GM23338 (cell line): ENCODE results near the gene ROS1. TPM values are rescaled to one million over a fixed set of nuclear protein-coding genes. Genes with fewer than 3 reads are reported as not detected.

Experiments used
- ATAC-seq: fragments of 200-7000 bp; cut with Tn5 transposase; 3 replicates; pipeline ENCODE4 v1.9.1; 2020
- DNase-seq: peaks from one replicate; pipeline ENCODE4 v3.0.0-alpha.2; 2015; ENCODE audit warnings: low spot score
- H2AFZ ChIP-seq: fragments of 200-600 bp; sonication (generic); 2 replicates; pipeline ENCODE4 v1.8.0; 2016; ENCODE audit warnings: antibody characterized with exemption, mild to moderate bottlenecking, moderate library complexity
- H3F3A ChIP-seq: fragments of 200-600 bp; sonication (generic); replicated peaks from 2 replicates; pipeline ENCODE4 v1.8.0; 2017; ENCODE audit warnings: antibody characterized with exemption, mixed run types, low read depth
- H3K27ac ChIP-seq: fragments of 200-600 bp; sonication (generic); 2 replicates; pipeline ENCODE4 v1.6.1; 2016; ENCODE audit warnings: low read depth
- H3K27me3 ChIP-seq: fragments of 200-600 bp; sonication (generic); 2 replicates; pipeline ENCODE4 v1.8.0; 2016; ENCODE audit warnings: mild to moderate bottlenecking, mixed run types, moderate library complexity; ENCODE audit not compliant: insufficient read depth
- H3K36me3 ChIP-seq: fragments of 200-600 bp; sonication (generic); 2 replicates; pipeline ENCODE4 v1.8.0; 2016; ENCODE audit warnings: mild to moderate bottlenecking; ENCODE audit not compliant: insufficient read depth
- H3K4me1 ChIP-seq: fragments of 200-600 bp; sonication (generic); 2 replicates; pipeline ENCODE4 v1.8.0; 2016; ENCODE audit warnings: mild to moderate bottlenecking, moderate library complexity; ENCODE audit not compliant: insufficient read depth
- H3K4me2 ChIP-seq: fragments of 200-600 bp; sonication (generic); 2 replicates; pipeline ENCODE4 v1.7.1; 2017; ENCODE audit warnings: mixed run types
- H3K4me3 ChIP-seq: fragments of 200-600 bp; sonication (generic); 2 replicates; pipeline ENCODE4 v1.6.1; 2016; ENCODE audit warnings: mixed run types
- H3K79me2 ChIP-seq: fragments of 200-600 bp; sonication (generic); replicated peaks from 2 replicates; pipeline ENCODE4 v1.8.0; 2017; ENCODE audit warnings: mild to moderate bottlenecking; ENCODE audit not compliant: insufficient read depth
- H3K9me2 ChIP-seq: fragments of 200-600 bp; sonication (generic); 2 replicates; pipeline ENCODE4 v1.8.0; 2017; ENCODE audit not compliant: insufficient read depth
- H4K20me1 ChIP-seq: fragments of 200-600 bp; sonication (generic); replicated peaks from 2 replicates; pipeline ENCODE4 v1.8.0; 2017; ENCODE audit warnings: mild to moderate bottlenecking; ENCODE audit not compliant: insufficient read depth
- H3K27ac Mint-ChIP-seq: 2 replicates; pipeline ENCODE4 v1.8.0; 2020; ENCODE audit warnings: inconsistent platforms, mild to moderate bottlenecking, moderate library complexity, mixed read lengths
- H3K27me3 Mint-ChIP-seq: 3 replicates; pipeline ENCODE4 v1.8.0; 2022; ENCODE audit warnings: low read depth, mild to moderate bottlenecking, moderate library complexity, mixed read lengths, inconsistent platforms; ENCODE audit not compliant: insufficient read depth, poor library complexity
- H3K36me3 Mint-ChIP-seq: 3 replicates; pipeline ENCODE4 v1.8.0; 2021; ENCODE audit warnings: low read depth, mild to moderate bottlenecking, inconsistent platforms, moderate library complexity, mixed read lengths
- H3K4me1 Mint-ChIP-seq: 3 replicates; pipeline ENCODE4 v1.8.0; 2020; ENCODE audit warnings: mild to moderate bottlenecking, inconsistent platforms, mixed read lengths
- H3K4me3 Mint-ChIP-seq: 3 replicates; pipeline ENCODE4 v1.8.0; 2021; ENCODE audit warnings: moderate library complexity, mild to moderate bottlenecking, inconsistent platforms, mixed read lengths
- H3K9me3 Mint-ChIP-seq: 3 replicates; pipeline ENCODE4 v1.8.0; 2020; ENCODE audit warnings: moderate library complexity, mild to moderate bottlenecking, inconsistent platforms, mixed read lengths
- ETS1 ChIP-seq: IDR thresholded peaks from 2 replicates; pipeline ENCODE4 v1.6.1; 2016; ENCODE audit warnings: antibody characterized with exemption
- EZH2 ChIP-seq: fragments of 200-600 bp; sonication (generic); IDR thresholded peaks from one replicate; pipeline ENCODE4 v1.8.0; 2017; ENCODE audit warnings: antibody characterized with exemption, mild to moderate bottlenecking, low read depth; ENCODE audit not compliant: unreplicated experiment
- EZH2phosphoT487 ChIP-seq: fragments of 200-600 bp; sonication (generic); IDR thresholded peaks from one replicate; pipeline ENCODE4 v1.8.1; 2018; ENCODE audit warnings: antibody characterized with exemption; ENCODE audit not compliant: unreplicated experiment
- JUNB ChIP-seq: IDR thresholded peaks from one replicate; pipeline ENCODE4 v1.6.1; 2016; ENCODE audit warnings: antibody characterized with exemption; ENCODE audit not compliant: unreplicated experiment
- REST ChIP-seq: IDR thresholded peaks from one replicate; pipeline ENCODE4 v1.6.1; 2018; ENCODE audit warnings: antibody characterized with exemption; ENCODE audit not compliant: unreplicated experiment
- STAT1 ChIP-seq: IDR thresholded peaks from one replicate; pipeline ENCODE4 v1.6.1; 2016; ENCODE audit warnings: antibody characterized with exemption; ENCODE audit not compliant: unreplicated experiment
- ZNF331 ChIP-seq: fragments of 250-450 bp; sonication (Bioruptor Pico); IDR thresholded peaks from 2 replicates; pipeline ENCODE4 v1.5.0; 2020; ENCODE audit warnings: low read depth, mild to moderate bottlenecking, moderate library complexity
- polyA plus RNA-seq: library from polyadenylated mRNA; unstranded; fragments of >200 nt; fragmentation: Nextera tagmentation; extraction: Ambion mirVana; gene quantifications from 2 replicates; pipeline ENCODE4 v1.2.1, GENCODE V29; 2016
- total RNA-seq: library from RNA; depleted of rRNA; stranded (reverse); fragments of >200 nt; shearing (Covaris generic); gene quantifications from 2 replicates; pipeline ENCODE4 v1.2.3, GENCODE V29; 2014
- TF ChIP-seq, protein P1 (sequence below), 2 experiments: fragments of 200-600 bp in 1 of 2; sonication (generic) in 1 of 2; conservative IDR thresholded peaks; 2 replicates each; pipeline versions ENCODE4 v1.5.1 to v1.6.1; 2016 to 2017; ENCODE audit warnings: antibody characterized with exemption in 2 of 2, low read depth in 2 of 2, mild to moderate bottlenecking in 2 of 2, moderate library complexity in 1 of 2
- TF ChIP-seq, protein P2 (sequence below): fragments of 250-450 bp; sonication (Bioruptor Pico); IDR thresholded peaks from 2 replicates; pipeline ENCODE4 v1.5.0; 2020; ENCODE audit warnings: mild to moderate bottlenecking, moderate library complexity

The ROS1 gene
- total and polyA plus RNA-seq, 2 experiments from 2014 or later = not detected

GRCh38 chr6:117262799-117263198 lies 162.9 kb downstream of the ROS1 start:
- Histone ChIP-seq H3F3A (no peaks in the 10 kb centered on the region), H3K79me2 (no peaks in the 10 kb centered on the region), H2AFZ (no peak overlapping the region), H3K27me3 (peaks cover 86% of the 10 kb centered on the region), H3K9me2 (no peaks in the 10 kb centered on the region), H3K4me2 (peak overlapping the region; percentile 88; the same call in 1 of the 2 replicates), H3K4me1 (peaks cover 28% of the 10 kb centered on the region), H3K36me3 (no peaks in the 10 kb centered on the region), H3K4me3 (peak overlapping the region; percentile 75; the same call in 1 of the 2 replicates), H4K20me1 (peaks cover 8% of the 10 kb centered on the region; the same call in 1 of the 2 replicates), H3K27ac (no peak overlapping the region)
- no peak for DNase-seq
- ATAC-seq = no peak
- Mint-ChIP-seq H3K9me3 (no peaks in the 10 kb centered on the region), H3K4me3 (no peak overlapping the region), H3K4me1 (peaks cover 22% of the 10 kb centered on the region), H3K27ac (no peak overlapping the region), H3K36me3 (no peaks in the 10 kb centered on the region), H3K27me3 (peaks cover 65% of the 10 kb centered on the region)
- TF ChIP-seq EZH2 (peak; percentile 70), STAT1 (no peak), ETS1 (no peak)

DNA sequence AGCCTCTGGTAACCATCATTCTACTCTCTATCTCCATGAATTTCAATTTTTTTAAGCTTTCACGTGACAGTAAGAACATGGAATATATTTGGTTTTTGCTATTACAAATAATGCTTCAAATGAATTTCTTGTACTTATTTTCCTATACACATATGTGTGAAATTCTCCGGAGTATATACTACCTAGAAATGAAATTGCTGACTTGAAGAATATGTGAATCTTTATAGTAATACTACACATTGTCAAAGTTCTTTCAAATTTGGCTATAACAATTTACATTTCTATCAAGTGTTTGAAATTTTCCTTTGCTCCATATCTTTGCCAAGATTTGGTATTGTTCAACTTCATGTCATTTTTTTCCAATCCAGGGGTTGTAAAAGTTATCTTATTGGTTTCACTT lies 172.0 kb downstream of the ROS1 start:
- Mint-ChIP-seq H3K9me3 (no peaks in the 10 kb centered on the region), H3K36me3 (no peaks in the 10 kb centered on the region), H3K4me1 (no peaks in the 10 kb centered on the region), H3K27ac (no peak overlapping the region), H3K4me3 (no peak overlapping the region), H3K27me3 (no peaks in the 10 kb centered on the region)
- ATAC-seq (no peak), DNase-seq (no peak)
- Histone ChIP-seq H3K4me1 (no peaks in the 10 kb centered on the region), H3K4me3 (no peak overlapping the region), H2AFZ (no peak overlapping the region), H3K4me2 (no peak overlapping the region), H4K20me1 (no peaks in the 10 kb centered on the region), H3K36me3 (no peaks in the 10 kb centered on the region), H3F3A (no peaks in the 10 kb centered on the region), H3K27me3 (no peaks in the 10 kb centered on the region), H3K79me2 (no peaks in the 10 kb centered on the region), H3K27ac (no peak overlapping the region), H3K9me2 (no peaks in the 10 kb centered on the region)
- TF ChIP-seq REST = no peak
- TF ChIP-seq, protein P1, sequence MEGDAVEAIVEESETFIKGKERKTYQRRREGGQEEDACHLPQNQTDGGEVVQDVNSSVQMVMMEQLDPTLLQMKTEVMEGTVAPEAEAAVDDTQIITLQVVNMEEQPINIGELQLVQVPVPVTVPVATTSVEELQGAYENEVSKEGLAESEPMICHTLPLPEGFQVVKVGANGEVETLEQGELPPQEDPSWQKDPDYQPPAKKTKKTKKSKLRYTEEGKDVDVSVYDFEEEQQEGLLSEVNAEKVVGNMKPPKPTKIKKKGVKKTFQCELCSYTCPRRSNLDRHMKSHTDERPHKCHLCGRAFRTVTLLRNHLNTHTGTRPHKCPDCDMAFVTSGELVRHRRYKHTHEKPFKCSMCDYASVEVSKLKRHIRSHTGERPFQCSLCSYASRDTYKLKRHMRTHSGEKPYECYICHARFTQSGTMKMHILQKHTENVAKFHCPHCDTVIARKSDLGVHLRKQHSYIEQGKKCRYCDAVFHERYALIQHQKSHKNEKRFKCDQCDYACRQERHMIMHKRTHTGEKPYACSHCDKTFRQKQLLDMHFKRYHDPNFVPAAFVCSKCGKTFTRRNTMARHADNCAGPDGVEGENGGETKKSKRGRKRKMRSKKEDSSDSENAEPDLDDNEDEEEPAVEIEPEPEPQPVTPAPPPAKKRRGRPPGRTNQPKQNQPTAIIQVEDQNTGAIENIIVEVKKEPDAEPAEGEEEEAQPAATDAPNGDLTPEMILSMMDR (conservative IDR thresholded peaks at IDR 0.05; ENCODE audit: low read depth in 2 of 2) = no peak
- no peak for TF ChIP-seq JUNB
- TF ChIP-seq EZH2 = no peak
- no peak for TF ChIP-seq EZH2phosphoT487
- TF ChIP-seq ZNF331 (CRISPR knock-in tag) = no peak
- TF ChIP-seq, protein P2, sequence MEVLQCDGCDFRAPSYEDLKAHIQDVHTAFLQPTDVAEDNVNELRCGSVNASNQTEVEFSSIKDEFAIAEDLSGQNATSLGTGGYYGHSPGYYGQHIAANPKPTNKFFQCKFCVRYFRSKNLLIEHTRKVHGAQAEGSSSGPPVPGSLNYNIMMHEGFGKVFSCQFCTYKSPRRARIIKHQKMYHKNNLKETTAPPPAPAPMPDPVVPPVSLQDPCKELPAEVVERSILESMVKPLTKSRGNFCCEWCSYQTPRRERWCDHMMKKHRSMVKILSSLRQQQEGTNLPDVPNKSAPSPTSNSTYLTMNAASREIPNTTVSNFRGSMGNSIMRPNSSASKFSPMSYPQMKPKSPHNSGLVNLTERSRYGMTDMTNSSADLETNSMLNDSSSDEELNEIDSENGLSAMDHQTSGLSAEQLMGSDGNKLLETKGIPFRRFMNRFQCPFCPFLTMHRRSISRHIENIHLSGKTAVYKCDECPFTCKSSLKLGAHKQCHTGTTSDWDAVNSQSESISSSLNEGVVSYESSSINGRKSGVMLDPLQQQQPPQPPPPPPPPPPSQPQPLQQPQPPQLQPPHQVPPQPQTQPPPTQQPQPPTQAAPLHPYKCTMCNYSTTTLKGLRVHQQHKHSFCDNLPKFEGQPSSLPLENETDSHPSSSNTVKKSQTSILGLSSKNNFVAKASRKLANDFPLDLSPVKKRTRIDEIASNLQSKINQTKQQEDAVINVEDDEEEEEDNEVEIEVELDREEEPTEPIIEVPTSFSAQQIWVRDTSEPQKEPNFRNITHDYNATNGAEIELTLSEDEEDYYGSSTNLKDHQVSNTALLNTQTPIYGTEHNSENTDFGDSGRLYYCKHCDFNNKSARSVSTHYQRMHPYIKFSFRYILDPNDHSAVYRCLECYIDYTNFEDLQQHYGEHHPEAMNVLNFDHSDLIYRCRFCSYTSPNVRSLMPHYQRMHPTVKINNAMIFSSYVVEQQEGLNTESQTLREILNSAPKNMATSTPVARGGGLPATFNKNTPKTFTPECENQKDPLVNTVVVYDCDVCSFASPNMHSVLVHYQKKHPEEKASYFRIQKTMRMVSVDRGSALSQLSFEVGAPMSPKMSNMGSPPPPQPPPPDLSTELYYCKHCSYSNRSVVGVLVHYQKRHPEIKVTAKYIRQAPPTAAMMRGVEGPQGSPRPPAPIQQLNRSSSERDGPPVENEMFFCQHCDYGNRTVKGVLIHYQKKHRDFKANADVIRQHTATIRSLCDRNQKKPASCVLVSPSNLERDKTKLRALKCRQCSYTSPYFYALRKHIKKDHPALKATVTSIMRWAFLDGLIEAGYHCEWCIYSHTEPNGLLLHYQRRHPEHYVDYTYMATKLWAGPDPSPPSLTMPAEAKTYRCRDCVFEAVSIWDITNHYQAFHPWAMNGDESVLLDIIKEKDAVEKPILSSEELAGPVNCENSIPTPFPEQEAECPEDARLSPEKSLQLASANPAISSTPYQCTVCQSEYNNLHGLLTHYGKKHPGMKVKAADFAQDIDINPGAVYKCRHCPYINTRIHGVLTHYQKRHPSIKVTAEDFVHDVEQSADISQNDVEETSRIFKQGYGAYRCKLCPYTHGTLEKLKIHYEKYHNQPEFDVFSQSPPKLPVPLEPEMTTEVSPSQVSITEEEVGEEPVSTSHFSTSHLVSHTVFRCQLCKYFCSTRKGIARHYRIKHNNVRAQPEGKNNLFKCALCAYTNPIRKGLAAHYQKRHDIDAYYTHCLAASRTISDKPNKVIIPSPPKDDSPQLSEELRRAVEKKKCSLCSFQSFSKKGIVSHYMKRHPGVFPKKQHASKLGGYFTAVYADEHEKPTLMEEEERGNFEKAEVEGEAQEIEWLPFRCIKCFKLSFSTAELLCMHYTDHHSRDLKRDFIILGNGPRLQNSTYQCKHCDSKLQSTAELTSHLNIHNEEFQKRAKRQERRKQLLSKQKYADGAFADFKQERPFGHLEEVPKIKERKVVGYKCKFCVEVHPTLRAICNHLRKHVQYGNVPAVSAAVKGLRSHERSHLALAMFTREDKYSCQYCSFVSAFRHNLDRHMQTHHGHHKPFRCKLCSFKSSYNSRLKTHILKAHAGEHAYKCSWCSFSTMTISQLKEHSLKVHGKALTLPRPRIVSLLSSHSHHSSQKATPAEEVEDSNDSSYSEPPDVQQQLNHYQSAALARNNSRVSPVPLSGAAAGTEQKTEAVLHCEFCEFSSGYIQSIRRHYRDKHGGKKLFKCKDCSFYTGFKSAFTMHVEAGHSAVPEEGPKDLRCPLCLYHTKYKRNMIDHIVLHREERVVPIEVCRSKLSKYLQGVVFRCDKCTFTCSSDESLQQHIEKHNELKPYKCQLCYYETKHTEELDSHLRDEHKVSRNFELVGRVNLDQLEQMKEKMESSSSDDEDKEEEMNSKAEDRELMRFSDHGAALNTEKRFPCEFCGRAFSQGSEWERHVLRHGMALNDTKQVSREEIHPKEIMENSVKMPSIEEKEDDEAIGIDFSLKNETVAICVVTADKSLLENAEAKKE (CRISPR knock-in tag) = no peak
